H1 (cell line): ENCODE results near the gene CTBP2. TPM values are rescaled to one million over a fixed set of nuclear protein-coding genes. Genes with fewer than 3 reads are reported as not detected.

ENCODE experiments used
- CHD2 ChIP-seq: IDR thresholded peaks from 2 replicates; pipeline ENCODE4 v1.6.1; 2012; ENCODE audit warnings: low read length, improper control_type of control experiment
- KDM4A ChIP-seq: IDR thresholded peaks from one replicate; pipeline ENCODE4 v1.7.1; 2012; ENCODE audit warnings: low read depth, mild to moderate bottlenecking, moderate library complexity, low read length, inconsistent platforms; ENCODE audit not compliant: severe bottlenecking
- RAD21 ChIP-seq, 2 experiments: IDR thresholded peaks in 1 of 2; conservative IDR thresholded peaks in 1 of 2; 2 replicates each; pipeline ENCODE4 v1.6.1; 2011; ENCODE audit warnings: low read depth in 2 of 2, low read length in 2 of 2, improper control_type of control experiment in 1 of 2, inconsistent platforms in 1 of 2, mild to moderate bottlenecking in 1 of 2, moderate library complexity in 1 of 2
- polyA plus RNA-seq, 7 experiments: library from polyadenylated mRNA; depleted of rRNA in 3 of 7; stranded (reverse) in 5 of 7; unstranded in 2 of 7; fragments of >200 nt in 5 of 7; fragments of 200-250 nt in 2 of 7; gene quantifications; 1 replicate in 5 of 7; 2 replicates in 1 of 7; 4 replicates in 1 of 7; pipeline versions ENCODE4 v1.2.1 to v1.2.3, GENCODE V29; 2011 to 2013; ENCODE audit warnings: missing spikeins in 2 of 7, mixed read lengths in 2 of 7
- total RNA-seq: library from RNA; stranded (reverse); fragmentation: NEBNext Ultra II Directional; extraction: Animal tissue kit (Norgen Biotek cat#: 25700); gene quantifications from 2 replicates; pipeline ENCODE4 v1.2.1, GENCODE V29; 2021
- TF ChIP-seq, protein P1 (sequence below): IDR thresholded peaks from 2 replicates; pipeline ENCODE4 v1.6.1; 2012; ENCODE audit warnings: low read length, inconsistent platforms
- TF ChIP-seq, protein P2 (sequence below): IDR thresholded peaks from 2 replicates; pipeline ENCODE4 v1.6.1; 2011; ENCODE audit warnings: low read depth, mild to moderate bottlenecking, low read length; ENCODE audit not compliant: insufficient read depth

Gene CTBP2
- total and polyA plus RNA-seq, 2 of the 8 experiments (the other 6 are each of a cell fraction or from before 2014, with no cell fraction given) = 208 to 221 TPM

DNA sequence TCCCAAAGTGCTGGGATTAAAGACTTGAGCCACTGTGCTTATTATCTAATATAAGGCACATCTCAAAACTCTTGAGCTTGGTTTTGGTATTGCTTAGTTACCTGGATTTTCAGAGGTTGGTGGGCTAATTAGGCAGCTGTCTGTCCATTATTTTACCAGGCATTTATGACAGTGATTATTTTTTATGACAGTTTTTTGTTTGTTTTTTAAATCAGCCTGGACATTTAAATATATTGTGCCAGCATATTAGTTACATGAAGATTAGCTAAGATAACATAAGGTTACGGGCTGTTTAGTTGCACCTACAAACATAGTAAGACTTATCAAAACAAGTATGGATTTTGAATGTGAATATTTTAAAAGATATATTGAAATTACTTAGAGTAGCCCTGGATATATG, 221.1 kb downstream of the CTBP2 start (continued):
- TF ChIP-seq CHD2 = no peak
- TF ChIP-seq, protein P1, sequence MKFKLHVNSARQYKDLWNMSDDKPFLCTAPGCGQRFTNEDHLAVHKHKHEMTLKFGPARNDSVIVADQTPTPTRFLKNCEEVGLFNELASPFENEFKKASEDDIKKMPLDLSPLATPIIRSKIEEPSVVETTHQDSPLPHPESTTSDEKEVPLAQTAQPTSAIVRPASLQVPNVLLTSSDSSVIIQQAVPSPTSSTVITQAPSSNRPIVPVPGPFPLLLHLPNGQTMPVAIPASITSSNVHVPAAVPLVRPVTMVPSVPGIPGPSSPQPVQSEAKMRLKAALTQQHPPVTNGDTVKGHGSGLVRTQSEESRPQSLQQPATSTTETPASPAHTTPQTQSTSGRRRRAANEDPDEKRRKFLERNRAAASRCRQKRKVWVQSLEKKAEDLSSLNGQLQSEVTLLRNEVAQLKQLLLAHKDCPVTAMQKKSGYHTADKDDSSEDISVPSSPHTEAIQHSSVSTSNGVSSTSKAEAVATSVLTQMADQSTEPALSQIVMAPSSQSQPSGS = no peak
- TF ChIP-seq KDM4A = no peak
- TF ChIP-seq RAD21 (IDR thresholded peaks at IDR 0.05 in 1 of 2, conservative IDR thresholded peaks at IDR 0.05 in 1 of 2; ENCODE audit: low read depth in 2 of 2, low read length in 2 of 2) = no peak
- TF ChIP-seq, protein P2, sequence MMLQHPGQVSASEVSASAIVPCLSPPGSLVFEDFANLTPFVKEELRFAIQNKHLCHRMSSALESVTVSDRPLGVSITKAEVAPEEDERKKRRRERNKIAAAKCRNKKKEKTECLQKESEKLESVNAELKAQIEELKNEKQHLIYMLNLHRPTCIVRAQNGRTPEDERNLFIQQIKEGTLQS = no peak
